Stimulated activated CD8-positive, alpha-beta memory T cell treated with anti-CD3 and anti-CD28 coated beads, Interleukin-7, amount 100 ng/mL, for 48 hours (primary cell): Measurements from ENCODE around the gene CHST8.
"Not testable (repeated sequence)": the region's sequence is repeated elsewhere in the genome, so short reads cannot be mapped to it uniquely, and the experiment has no call there.

ENCODE experiments used
- DNase-seq, 2 donors: peaks; one replicate each; pipeline ENCODE4 v3.0.0-alpha.2; 2020; ENCODE audit warnings: low read depth in 1 of 2; ENCODE audit errors: extremely low read depth in 1 of 2

CHST8 gene

GRCh38 chr19:33641261-33641660, 19.5 kb downstream of the CHST8 start:
- DNase-seq: no peak

- no peak for DNase-seq
These were observed 20.3 kb downstream of the CHST8 start for GRCh38 chr19:33641956-33642498.

GRCh38 chr19:33644284-33644836, 22.6 kb downstream of the CHST8 start:
- DNase-seq: no peak

GRCh38 chr19:33646306-33646705, 24.6 kb downstream of the CHST8 start:
- no peak for DNase-seq

- no peak for DNase-seq
These were observed 25.4 kb downstream of the CHST8 start for GRCh38 chr19:33647146-33647545.

- DNase-seq: no peak
These were observed 28.0 kb downstream of the CHST8 start for GRCh38 chr19:33649627-33650305.

GRCh38 chr19:33653684-33654083, 31.9 kb downstream of the CHST8 start:
- no peak for DNase-seq

GRCh38 chr19:33654840-33655508, 33.2 kb downstream of the CHST8 start:
- no peak for DNase-seq

GRCh38 chr19:33659835-33660234, 38.1 kb downstream of the CHST8 start:
- no peak for DNase-seq

GRCh38 chr19:33660410-33661124, 38.8 kb downstream of the CHST8 start:
- no peak for DNase-seq

GRCh38 chr19:33661336-33661735, 39.6 kb downstream of the CHST8 start:
- DNase-seq: no peak

- no peak for DNase-seq
These were observed 40.8 kb downstream of the CHST8 start for GRCh38 chr19:33662391-33663092.

- DNase-seq: not testable (repeated sequence)
These were observed 41.6 kb downstream of the CHST8 start for GRCh38 chr19:33663316-33663715.

GRCh38 chr19:33664744-33665143, 43.0 kb downstream of the CHST8 start:
- no peak for DNase-seq

GRCh38 chr19:33665776-33666595, 44.2 kb downstream of the CHST8 start:
- DNase-seq: no peak

GRCh38 chr19:33667141-33667650, 45.4 kb downstream of the CHST8 start:
- DNase-seq: no peak

GRCh38 chr19:33667881-33668280, 46.1 kb downstream of the CHST8 start:
- DNase-seq: no peak

- no peak for DNase-seq
These were observed 47.2 kb downstream of the CHST8 start for GRCh38 chr19:33668968-33669367.

GRCh38 chr19:33669376-33669775, 47.6 kb downstream of the CHST8 start:
- DNase-seq: no peak

GRCh38 chr19:33670398-33670797, 48.6 kb downstream of the CHST8 start:
- no peak for DNase-seq
